Effector memory CD8-positive, alpha-beta T cell (primary cell): ENCODE data around the gene CD84.
A peak's percentile ranks its signal among the peaks of the same experiment; 100 is the strongest.
"Not testable (repeated sequence)": the region's sequence is repeated elsewhere in the genome, so short reads cannot be mapped to it uniquely, and the experiment has no call there.

ENCODE experiments used
- ATAC-seq: fragments of 150-1000 bp; cut with Tn5 transposase; replicated peaks from 2 replicates; pipeline ENCODE4 v1.10.0; 2021; ENCODE audit warnings: mild to moderate bottlenecking, moderate library complexity
- DNase-seq, 3 experiments: peaks; one replicate each; pipeline ENCODE4 v3.0.0; 2021
- H3K27ac Mint-ChIP-seq, 2 donors: one replicate each; pipeline ENCODE4 v1.8.0; 2022; ENCODE audit warnings: mild to moderate bottlenecking in 2 of 2, mixed read lengths in 2 of 2, moderate library complexity in 2 of 2
- H3K27me3 Mint-ChIP-seq, 2 donors: one replicate each; pipeline ENCODE4 v1.8.0; 2022; ENCODE audit warnings: mixed read lengths in 2 of 2
- H3K36me3 Mint-ChIP-seq: one replicate; pipeline ENCODE4 v1.8.0; 2022; ENCODE audit warnings: mild to moderate bottlenecking, moderate library complexity, mixed read lengths; ENCODE audit not compliant: insufficient read depth
- H3K4me1 Mint-ChIP-seq, 2 donors: one replicate each; pipeline ENCODE4 v1.8.0; 2022; ENCODE audit warnings: low read depth in 2 of 2, mixed read lengths in 2 of 2
- H3K4me3 Mint-ChIP-seq, 2 donors: one replicate each; pipeline ENCODE4 v1.8.0; 2022; ENCODE audit warnings: mild to moderate bottlenecking in 2 of 2, mixed read lengths in 2 of 2, moderate library complexity in 2 of 2
- H3K9me3 Mint-ChIP-seq, 2 donors: one replicate each; pipeline ENCODE4 v1.8.0; 2022; ENCODE audit warnings: mixed read lengths in 2 of 2

Gene CD84

DNA sequence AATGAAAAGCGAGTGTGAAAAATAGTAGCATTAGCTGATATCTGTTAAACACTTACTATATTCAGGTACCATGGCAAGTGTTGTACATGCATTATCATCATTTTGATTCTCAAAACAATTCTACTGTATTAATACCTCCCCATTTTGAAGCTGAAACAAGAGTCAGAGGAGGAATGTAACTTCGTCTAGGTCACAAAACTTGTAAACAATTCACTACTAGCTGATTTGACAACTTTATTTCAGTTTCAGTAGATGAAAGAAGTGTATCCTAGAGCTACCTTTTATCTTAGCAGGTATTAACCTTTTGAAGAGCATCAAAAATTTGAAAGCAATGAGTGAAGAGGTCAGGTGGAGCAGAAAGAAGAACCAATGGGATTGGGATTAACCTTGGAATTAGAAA, 1.6 kb downstream of the CD84 start:
- Mint-ChIP-seq H3K9me3 (no peaks in the 10 kb centered on the region), H3K27ac (peak overlapping the region; percentile 83 to 88), H3K36me3 (peaks cover 3% of the 10 kb centered on the region), H3K4me3 (peak overlapping the region; percentile 73 to 90), H3K4me1 (peaks cover 58 to 79% of the 10 kb centered on the region in 2 donors), H3K27me3 (no peaks in the 10 kb centered on the region)
- no peak for ATAC-seq
- no peak for DNase-seq

DNA sequence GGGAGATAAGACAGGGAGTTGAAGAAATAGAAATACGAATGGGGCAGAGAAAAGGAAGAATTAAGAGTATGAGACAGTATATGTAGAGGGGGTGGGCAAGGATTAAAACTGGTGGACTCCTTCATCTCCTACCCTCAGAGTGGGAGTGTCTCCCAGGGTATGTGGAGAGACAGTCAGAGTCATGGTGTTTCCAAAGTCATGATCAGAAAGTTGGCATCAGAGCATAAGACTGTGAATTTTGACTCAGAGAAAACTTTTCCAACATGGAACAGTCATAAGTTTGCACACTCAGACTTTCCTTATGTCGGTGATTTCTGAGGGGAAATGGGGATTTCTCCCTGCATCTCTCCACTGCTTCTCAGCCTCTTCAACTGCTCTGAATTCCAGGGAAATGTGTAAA, 2.4 kb downstream of the CD84 start:
- Mint-ChIP-seq H3K9me3 (no peaks in the 10 kb centered on the region), H3K27me3 (no peaks in the 10 kb centered on the region), H3K4me1 (peaks cover 63 to 85% of the 10 kb centered on the region in 2 donors), H3K27ac (peak overlapping the region; percentile 83 to 88), H3K36me3 (peaks cover 3% of the 10 kb centered on the region), H3K4me3 (peak overlapping the region; percentile 73 to 90)
- DNase-seq (no peak), ATAC-seq (no peak)

DNA sequence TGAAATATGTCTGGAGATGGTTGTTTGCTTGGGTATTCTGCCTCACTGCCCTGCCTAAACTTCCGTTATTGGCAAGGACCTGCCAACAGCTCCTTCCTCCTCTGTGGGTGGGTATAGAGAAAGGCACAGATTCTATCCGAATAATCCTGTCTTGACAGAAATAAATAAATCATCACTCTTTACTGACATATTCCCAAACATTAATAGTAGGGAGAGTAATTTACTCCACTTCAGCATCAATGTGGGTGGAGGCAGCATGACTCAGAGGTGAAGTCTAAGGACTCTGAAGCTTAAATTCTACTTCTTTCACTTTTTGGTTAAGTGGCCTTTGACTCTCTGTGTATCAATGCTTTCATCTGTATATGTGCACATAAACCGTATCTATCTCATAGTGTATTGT, 2.9 kb downstream of the CD84 start:
- peaks cover 0 to 1% of the 10 kb centered on the region in 2 donors for H3K9me3 Mint-ChIP-seq

DNA sequence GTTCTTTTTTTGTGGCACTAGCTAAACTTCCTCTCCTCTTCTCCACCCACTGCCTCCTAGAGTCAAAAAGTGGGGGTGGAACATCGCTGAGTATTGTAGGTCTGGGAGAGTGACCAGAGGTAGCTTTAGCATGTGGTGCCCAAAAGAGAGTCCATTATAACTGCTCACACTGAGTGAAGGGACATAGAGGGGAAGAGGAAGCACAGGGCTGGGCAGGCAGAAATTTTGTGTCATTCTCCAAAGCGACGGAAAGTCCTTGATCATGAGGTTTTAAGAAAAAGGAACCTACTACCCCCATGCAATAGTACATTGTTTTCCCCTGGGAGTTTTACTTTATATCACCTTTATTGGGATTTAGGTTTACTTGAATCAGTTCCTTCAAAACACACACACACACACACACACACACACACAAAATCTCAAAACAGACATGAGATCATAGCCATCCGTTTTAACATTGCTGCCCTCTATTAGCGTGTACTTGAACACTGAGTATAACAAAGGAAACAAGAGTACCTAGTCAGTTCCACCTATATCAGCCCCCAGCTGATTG, 4.1 kb downstream of the CD84 start:
- Mint-ChIP-seq H3K27me3 (no peaks in the 10 kb centered on the region), H3K36me3 (peaks cover 7% of the 10 kb centered on the region), H3K4me3 (peak overlapping the region; percentile 73 to 90), H3K4me1 (peaks cover 61 to 82% of the 10 kb centered on the region in 2 donors), H3K9me3 (peaks cover 0 to 8% of the 10 kb centered on the region in 2 donors), H3K27ac (peak overlapping the region; percentile 83 to 88)
- ATAC-seq (peak; percentile 17), DNase-seq (no peak)

More for the DNA sequence above, 2.9 kb downstream of the CD84 start:
- H3K27me3 Mint-ChIP-seq: no peaks in the 10 kb centered on the region
- peak overlapping the region; percentile 83 to 88 for H3K27ac Mint-ChIP-seq
- H3K36me3 Mint-ChIP-seq: peaks cover 3% of the 10 kb centered on the region
- DNase-seq (no peak), ATAC-seq (peak; percentile 59)
- peak overlapping the region; percentile 73 to 90 for H3K4me3 Mint-ChIP-seq
- peaks cover 62 to 85% of the 10 kb centered on the region in 2 donors for H3K4me1 Mint-ChIP-seq

GRCh38 chr1:160570840-160571239, 8.5 kb downstream of the CD84 start:
- no peak for ATAC-seq
- no peak for DNase-seq
- Mint-ChIP-seq H3K27ac (peak overlapping the region; percentile 33 to 88), H3K4me3 (peak overlapping the region; percentile 1 to 90), H3K4me1 (peaks cover 63 to 87% of the 10 kb centered on the region in 2 donors), H3K36me3 (peaks cover 17% of the 10 kb centered on the region), H3K27me3 (no peaks in the 10 kb centered on the region), H3K9me3 (peaks cover 0 to 8% of the 10 kb centered on the region in 2 donors)

- H3K27me3 Mint-ChIP-seq: no peaks in the 10 kb centered on the region
- ATAC-seq: no peak
- H3K27ac Mint-ChIP-seq: peak overlapping the region; percentile 33 to 88
- DNase-seq: no peak
- H3K36me3 Mint-ChIP-seq: peaks cover 19% of the 10 kb centered on the region
- H3K4me3 Mint-ChIP-seq: peak overlapping the region; percentile 13 to 90
- peaks cover 63 to 88% of the 10 kb centered on the region in 2 donors for H3K4me1 Mint-ChIP-seq
- H3K9me3 Mint-ChIP-seq: peaks cover 0 to 8% of the 10 kb centered on the region in 2 donors
These were observed 9.5 kb downstream of the CD84 start for GRCh38 chr1:160569806-160570205.

DNA sequence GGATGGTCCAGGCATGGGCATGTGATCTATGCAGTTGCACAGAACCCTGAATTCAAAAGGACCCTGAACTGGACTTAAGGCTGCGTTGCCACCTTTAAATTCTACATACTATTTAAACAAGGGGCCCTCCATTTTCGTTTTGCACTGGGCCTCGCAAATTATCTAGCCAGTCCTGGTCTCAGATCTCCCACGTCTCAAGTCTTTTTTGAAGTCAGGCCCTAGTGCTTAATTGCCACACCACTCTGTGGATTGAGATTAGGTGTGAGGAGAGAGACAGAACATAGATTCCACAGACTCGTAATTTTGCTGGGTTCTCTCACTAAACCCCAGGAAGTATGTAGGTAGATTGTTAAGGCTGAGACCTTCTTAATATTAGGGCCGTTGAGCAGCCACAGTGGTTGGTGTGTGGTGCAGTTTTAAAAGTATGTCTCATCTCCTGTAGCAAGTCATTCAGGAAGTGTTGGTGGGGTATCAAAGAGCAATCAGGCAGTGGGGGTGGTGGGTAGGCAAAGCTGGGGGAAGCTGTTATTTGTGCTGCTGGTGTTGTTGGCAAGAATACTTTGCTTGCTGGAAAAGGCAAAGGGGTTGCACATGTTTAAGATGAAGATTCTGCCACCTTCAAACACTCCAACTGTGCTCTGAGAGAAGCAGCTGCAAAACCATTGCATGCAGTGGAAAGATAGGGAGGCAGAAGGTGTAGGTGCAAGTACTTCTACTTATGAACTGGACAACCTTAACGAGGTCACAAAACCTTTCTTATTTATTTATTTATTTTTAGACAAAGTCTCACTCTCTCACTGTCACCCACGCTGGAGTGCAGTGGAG, 11.2 kb downstream of the CD84 start:
- H3K27me3 Mint-ChIP-seq: no peaks in the 10 kb centered on the region
- H3K27ac Mint-ChIP-seq: peak overlapping the region; percentile 33 to 88
- peak; percentile 56 to 66 (median 58) for DNase-seq
- ATAC-seq: peak; percentile 95
- peaks cover 63 to 80% of the 10 kb centered on the region in 2 donors for H3K4me1 Mint-ChIP-seq
- peak overlapping the region; percentile 58 to 90 for H3K4me3 Mint-ChIP-seq
- H3K9me3 Mint-ChIP-seq: peaks cover 0 to 8% of the 10 kb centered on the region in 2 donors
- peaks cover 27% of the 10 kb centered on the region for H3K36me3 Mint-ChIP-seq

DNA sequence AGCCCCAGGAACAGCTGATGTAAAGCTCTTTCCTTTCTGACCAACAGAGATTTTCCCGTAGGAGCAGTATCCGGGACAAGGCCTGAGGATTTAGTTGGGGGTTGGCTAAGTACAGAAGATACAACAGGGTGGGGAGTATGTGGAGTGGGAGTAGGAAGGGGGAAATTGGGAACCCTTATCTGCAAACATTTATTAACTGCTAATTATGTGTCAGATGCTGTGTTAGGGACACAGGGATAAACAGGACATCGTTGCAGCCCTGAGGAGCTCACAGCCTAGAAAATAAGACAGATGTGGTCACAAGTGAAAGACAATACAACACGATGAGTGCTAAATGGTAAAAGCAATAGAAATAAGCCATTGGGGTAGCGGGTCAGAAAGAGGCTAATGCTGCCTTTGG, 12.0 kb downstream of the CD84 start:
- H3K4me1 Mint-ChIP-seq: peaks cover 58 to 79% of the 10 kb centered on the region in 2 donors
- H3K4me3 Mint-ChIP-seq: peak overlapping the region; percentile 58 to 90
- H3K27me3 Mint-ChIP-seq: no peaks in the 10 kb centered on the region
- ATAC-seq (no peak), DNase-seq (no peak)
- peaks cover 35% of the 10 kb centered on the region for H3K36me3 Mint-ChIP-seq
- H3K9me3 Mint-ChIP-seq: peaks cover 0 to 8% of the 10 kb centered on the region in 2 donors
- peak overlapping the region; percentile 33 to 88 for H3K27ac Mint-ChIP-seq

DNA sequence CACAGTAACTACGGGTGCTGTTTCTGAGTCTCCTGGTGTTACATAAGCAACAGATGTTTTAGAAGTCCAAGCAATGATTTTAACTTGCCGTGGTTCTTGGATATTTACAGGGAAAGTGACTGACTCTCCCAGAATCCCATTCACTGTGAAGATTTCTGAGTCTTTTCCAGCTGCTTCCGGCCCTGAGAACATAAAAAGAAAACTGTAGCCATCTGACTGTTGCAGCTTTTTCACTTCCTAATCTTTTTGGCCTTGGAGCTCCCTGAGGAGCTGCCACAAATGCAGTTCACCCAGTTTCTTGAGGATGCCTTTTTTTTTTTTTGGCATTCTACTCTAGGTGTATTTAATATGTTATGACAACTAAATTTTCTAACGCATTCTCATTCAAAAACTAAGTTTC, 13.7 kb downstream of the CD84 start:
- no peak for DNase-seq
- Mint-ChIP-seq H3K36me3 (peaks cover 37% of the 10 kb centered on the region), H3K27me3 (no peaks in the 10 kb centered on the region), H3K9me3 (no peaks in the 10 kb centered on the region), H3K27ac (peak overlapping the region; percentile 33 to 88), H3K4me1 (peaks cover 61 to 81% of the 10 kb centered on the region in 2 donors), H3K4me3 (peak overlapping the region; percentile 11 to 90)
- ATAC-seq: no peak

DNA sequence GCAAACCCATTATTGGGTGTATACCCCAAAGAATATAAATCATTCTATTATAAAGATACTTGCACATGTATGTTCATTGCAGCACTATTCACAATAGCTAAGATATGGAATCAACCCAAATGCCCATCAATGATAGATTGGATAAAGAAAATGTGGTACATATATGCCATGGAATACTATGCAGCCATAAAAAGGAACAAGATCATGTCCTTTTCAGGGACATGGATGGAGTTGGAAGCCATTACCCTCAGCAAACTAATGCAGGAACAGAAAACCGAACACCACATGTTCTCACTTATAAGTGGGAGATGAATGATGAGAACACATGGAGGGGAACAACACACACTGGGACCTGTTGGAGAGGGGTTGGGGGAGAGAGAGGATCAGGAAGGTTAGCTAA, 16.1 kb downstream of the CD84 start:
- Mint-ChIP-seq H3K36me3 (peaks cover 41% of the 10 kb centered on the region), H3K27ac (peak overlapping the region in 1 of 2 donors; percentile 97), H3K4me1 (peaks cover 72 to 87% of the 10 kb centered on the region in 2 donors), H3K4me3 (peak overlapping the region in 1 of 2 donors; percentile 47)
- H3K27me3 Mint-ChIP-seq, H3K9me3 Mint-ChIP-seq, ATAC-seq, DNase-seq: not testable (repeated sequence)

DNA sequence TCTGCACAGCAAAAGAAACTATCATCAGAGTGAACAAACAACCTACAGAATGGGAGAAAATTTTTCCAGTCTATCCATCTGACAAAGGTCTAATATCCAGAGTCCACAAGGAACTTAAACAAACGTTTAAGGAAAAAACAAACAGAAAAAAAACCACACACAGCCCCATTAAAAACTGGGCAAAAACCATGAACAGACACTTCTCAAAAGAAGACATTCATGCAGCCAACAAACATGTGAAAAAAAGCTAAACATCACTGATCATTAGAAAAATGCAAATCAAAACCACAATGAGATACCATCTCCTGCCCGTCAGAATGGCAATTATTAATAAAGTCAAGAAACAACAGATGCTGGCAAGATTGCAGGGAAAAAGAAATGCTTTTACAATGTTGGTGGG, 16.6 kb downstream of the CD84 start:
- not testable (repeated sequence) for H3K27me3 Mint-ChIP-seq, DNase-seq, H3K9me3 Mint-ChIP-seq, ATAC-seq
- Mint-ChIP-seq H3K4me1 (peaks cover 72 to 84% of the 10 kb centered on the region in 2 donors), H3K4me3 (peak overlapping the region in 1 of 2 donors; percentile 81), H3K27ac (peak overlapping the region; percentile 91 to 97), H3K36me3 (peaks cover 39% of the 10 kb centered on the region)

DNA sequence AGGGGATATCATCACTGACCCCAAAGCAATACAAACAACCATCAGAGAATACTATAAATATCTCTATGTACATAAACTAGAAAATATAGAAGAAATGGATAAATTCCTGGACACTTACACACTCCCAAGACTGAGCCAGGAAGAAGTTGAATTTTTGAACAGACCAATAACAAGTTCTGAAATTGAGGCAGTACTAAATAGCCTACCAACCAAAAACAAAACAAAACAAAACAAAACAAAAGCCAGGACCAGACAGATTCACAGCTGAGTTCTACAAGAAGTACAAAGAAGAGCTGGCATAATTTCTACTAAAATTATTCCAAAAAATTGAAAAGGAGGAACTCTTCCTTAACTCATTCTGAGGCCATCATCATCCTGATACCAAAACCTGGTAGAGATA, 18.5 kb downstream of the CD84 start:
- H3K27ac Mint-ChIP-seq: peak overlapping the region; percentile 91 to 97
- peaks cover 33% of the 10 kb centered on the region for H3K36me3 Mint-ChIP-seq
- no peaks in the 10 kb centered on the region for H3K27me3 Mint-ChIP-seq
- peak overlapping the region; percentile 68 to 81 for H3K4me3 Mint-ChIP-seq
- peaks cover 0 to 2% of the 10 kb centered on the region in 2 donors for H3K9me3 Mint-ChIP-seq
- H3K4me1 Mint-ChIP-seq: peaks cover 66 to 82% of the 10 kb centered on the region in 2 donors
- DNase-seq (no peak), ATAC-seq (peak; percentile 46)

DNA sequence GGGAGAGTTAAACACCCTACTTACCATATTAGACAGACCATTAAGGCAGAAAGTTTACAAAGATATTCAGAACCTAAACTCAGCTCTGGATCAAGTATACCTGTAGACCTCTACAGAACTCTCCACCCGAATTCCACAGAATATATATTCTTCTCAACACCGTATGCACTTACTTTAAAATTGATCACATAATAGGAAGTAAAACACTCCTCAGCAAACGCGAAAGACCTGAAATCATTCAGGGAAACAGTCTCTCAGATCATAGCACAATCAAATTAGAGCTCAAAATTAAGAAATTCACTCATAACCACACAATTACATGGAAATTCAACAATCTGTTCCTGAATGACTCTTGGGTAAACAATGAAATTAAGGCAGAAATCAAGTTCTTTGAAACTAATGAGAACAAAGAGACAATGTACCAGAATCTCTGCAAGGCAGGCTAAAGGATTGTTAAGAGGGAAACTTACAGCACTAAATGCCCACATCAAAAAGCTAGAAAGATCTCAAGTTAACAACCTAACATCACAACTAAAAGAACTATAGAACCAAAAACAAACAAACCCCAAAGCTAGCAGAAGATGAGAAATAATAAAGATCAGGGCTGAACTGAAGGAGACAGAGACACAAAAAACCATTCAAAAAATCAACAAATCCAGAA, 19.1 kb downstream of the CD84 start:
- Mint-ChIP-seq H3K4me3 (peak overlapping the region; percentile 68 to 81), H3K27me3 (no peaks in the 10 kb centered on the region), H3K36me3 (peaks cover 37% of the 10 kb centered on the region), H3K9me3 (peaks cover 0 to 2% of the 10 kb centered on the region in 2 donors), H3K4me1 (peaks cover 65 to 82% of the 10 kb centered on the region in 2 donors), H3K27ac (peak overlapping the region; percentile 91 to 97)
- ATAC-seq: peak; percentile 31
- no peak for DNase-seq
